Right lobe of liver (tissue), 6 donors: ENCODE measurements around the gene CCR9. TPM values are rescaled to one million over a fixed set of nuclear protein-coding genes. Genes with fewer than 3 reads are reported as not detected.
"Not testable (repeated sequence)": the region's sequence is repeated elsewhere in the genome, so short reads cannot be mapped to it uniquely, and the experiment has no call there.

Source experiments
- ATAC-seq, 4 donors: fragments of 200-7000 bp; cut with Tn5 transposase; one replicate each; pipeline ENCODE4 v1.9.1; 2020; ENCODE audit warnings: mild to moderate bottlenecking in 4 of 4, moderate library complexity in 4 of 4
- DNase-seq, 3 donors: peaks; one replicate each; pipeline ENCODE4 v3.0.0-alpha.2; 2020
- H3K27ac ChIP-seq, 3 donors: fragments of 200-600 bp; one replicate each; pipeline ENCODE4 v1.8.0; 2022
- H3K27me3 ChIP-seq, 2 donors: fragments of 200-600 bp; one replicate each; pipeline ENCODE4 v1.8.0; 2022
- H3K36me3 ChIP-seq, 4 donors: fragments of 200-600 bp; sonication (generic) in 1 of 4; one replicate each; pipeline versions ENCODE4 v1.5.1 to v1.8.0; 2017 to 2022; ENCODE audit warnings: control low read depth in 1 of 4
- H3K4me1 ChIP-seq, 4 donors: fragments of 200-600 bp; sonication (generic) in 1 of 4; one replicate each; pipeline versions ENCODE4 v1.5.1 to v1.8.0; 2017 to 2022; ENCODE audit warnings: control low read depth in 1 of 4
- H3K4me3 ChIP-seq, 3 donors: fragments of 200-600 bp; one replicate each; pipeline ENCODE4 v1.8.0; 2022
- H3K9me3 ChIP-seq, 4 donors: fragments of 200-600 bp; sonication (generic) in 1 of 4; one replicate each; pipeline versions ENCODE4 v1.5.1 to v1.8.0; 2017 to 2022; ENCODE audit warnings: control low read depth in 1 of 4
- POLR2A ChIP-seq: fragments of 450-650 bp; IDR thresholded peaks from one replicate; pipeline ENCODE4 v1.6.1; 2017; ENCODE audit warnings: antibody characterized with exemption, mild to moderate bottlenecking
- whole genome bisulfite sequencing: methylation state at CpG from one replicate; pipeline ENCODE4 v1.1.6; 2018; ENCODE audit warnings: low coverage, low lambda C conversion rate; ENCODE audit not compliant: insufficient coverage; ENCODE audit errors: missing lambda C conversion rate; 5-methylcytosine and 5-hydroxymethylcytosine counted together
- intact Hi-C, 2 donors: fragments of 100-400 bp; cut with DNase I; formaldehyde crosslinking; loops; one replicate each; pipeline versions ENCODE4 v1.11.2 to v1.14.1; 2022
- total RNA-seq, 6 experiments: library from RNA; depleted of rRNA in 2 of 6; stranded (reverse); fragments of >200 nt in 2 of 6; fragmentation: NEBNext Ultra II Directional in 3 of 6; extraction: Animal tissue kit (Norgen Biotek cat#: 25700) in 3 of 6; gene quantifications; one replicate each; pipeline versions ENCODE4 v1.1.0 to v1.2.4, GENCODE V29; 2016 to 2023
- TF ChIP-seq, protein P1 (sequence below), 4 donors: fragments of 200-600 bp in 3 of 4; fragments of 450-650 bp in 1 of 4; IDR thresholded peaks; one replicate each; pipeline versions ENCODE4 v1.5.1 to v1.8.0; 2016 to 2022; ENCODE audit warnings: antibody characterized with exemption in 4 of 4, mild to moderate bottlenecking in 2 of 4
- donor health status: DM: no; HTN: yes; CAD: no.
- donor health status: DM: no; HTN: no; CAD: no.
- donor health status: DM: no; HTN: no; CAD: no.
- donor health status: DM: no; HTN: yes; CAD: no.
- donor health status: DM: no; HTN: yes; CAD: no.

The CCR9 gene
- total RNA-seq, 6 experiments from 2014 or later: 0.07 to 0.09 (median 0.07) TPM; not detected in 3

DNA sequence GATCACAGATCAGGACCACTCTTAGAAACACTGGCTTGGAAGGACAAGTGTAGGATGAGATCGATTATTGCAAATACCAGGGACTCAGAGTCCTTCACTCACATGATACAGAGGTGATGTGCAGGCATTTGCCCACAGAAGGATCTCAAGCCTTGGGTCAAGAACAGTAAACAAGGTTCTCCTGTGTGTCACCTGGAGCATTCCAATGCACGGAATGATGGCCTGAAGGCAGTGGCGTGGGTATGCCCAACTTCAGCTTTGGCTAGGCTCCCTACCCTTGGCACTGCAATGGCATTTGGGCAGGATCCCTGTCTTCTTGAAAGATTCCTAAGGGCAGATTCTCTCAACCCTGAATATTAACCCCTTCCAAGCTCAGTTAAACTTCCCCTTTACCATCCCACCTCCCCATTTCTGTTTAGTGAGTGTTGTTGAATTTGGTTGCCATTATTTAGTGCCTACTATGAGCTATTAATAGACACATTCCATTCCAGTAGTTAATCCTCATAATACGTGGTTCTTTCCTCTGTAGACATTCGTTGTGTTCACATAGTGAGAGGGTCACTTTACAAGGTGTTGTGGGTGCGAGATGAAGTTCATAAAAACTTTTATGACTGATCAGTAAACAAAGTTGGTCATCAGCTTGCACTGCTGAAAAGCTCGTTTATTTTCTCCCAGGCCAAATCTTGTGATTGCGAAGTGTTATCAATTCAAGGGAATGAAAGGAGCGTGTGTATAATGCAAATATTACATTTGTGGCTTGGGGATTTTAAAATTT lies 43.3 kb upstream of the CCR9 start:
- H3K36me3 ChIP-seq: no peaks in the 10 kb centered on the region
- H3K27ac ChIP-seq: no peak overlapping the region
- no peak for TF ChIP-seq POLR2A
- TF ChIP-seq, protein P1, sequence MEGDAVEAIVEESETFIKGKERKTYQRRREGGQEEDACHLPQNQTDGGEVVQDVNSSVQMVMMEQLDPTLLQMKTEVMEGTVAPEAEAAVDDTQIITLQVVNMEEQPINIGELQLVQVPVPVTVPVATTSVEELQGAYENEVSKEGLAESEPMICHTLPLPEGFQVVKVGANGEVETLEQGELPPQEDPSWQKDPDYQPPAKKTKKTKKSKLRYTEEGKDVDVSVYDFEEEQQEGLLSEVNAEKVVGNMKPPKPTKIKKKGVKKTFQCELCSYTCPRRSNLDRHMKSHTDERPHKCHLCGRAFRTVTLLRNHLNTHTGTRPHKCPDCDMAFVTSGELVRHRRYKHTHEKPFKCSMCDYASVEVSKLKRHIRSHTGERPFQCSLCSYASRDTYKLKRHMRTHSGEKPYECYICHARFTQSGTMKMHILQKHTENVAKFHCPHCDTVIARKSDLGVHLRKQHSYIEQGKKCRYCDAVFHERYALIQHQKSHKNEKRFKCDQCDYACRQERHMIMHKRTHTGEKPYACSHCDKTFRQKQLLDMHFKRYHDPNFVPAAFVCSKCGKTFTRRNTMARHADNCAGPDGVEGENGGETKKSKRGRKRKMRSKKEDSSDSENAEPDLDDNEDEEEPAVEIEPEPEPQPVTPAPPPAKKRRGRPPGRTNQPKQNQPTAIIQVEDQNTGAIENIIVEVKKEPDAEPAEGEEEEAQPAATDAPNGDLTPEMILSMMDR (IDR thresholded peaks at IDR 0.05): no peak
- DNase-seq (no peak), ATAC-seq (no peak)
- intact Hi-C loops: no loop called here
- H3K4me1 ChIP-seq: peaks cover 0 to 19% (median 4%) of the 10 kb centered on the region in 4 donors
- H3K27me3 ChIP-seq: no peaks in the 10 kb centered on the region
- WGBS: 84% methylated on average over 9 of the region's 9 CpGs
- H3K9me3 ChIP-seq: no peaks in the 10 kb centered on the region
- no peak overlapping the region for H3K4me3 ChIP-seq

DNA sequence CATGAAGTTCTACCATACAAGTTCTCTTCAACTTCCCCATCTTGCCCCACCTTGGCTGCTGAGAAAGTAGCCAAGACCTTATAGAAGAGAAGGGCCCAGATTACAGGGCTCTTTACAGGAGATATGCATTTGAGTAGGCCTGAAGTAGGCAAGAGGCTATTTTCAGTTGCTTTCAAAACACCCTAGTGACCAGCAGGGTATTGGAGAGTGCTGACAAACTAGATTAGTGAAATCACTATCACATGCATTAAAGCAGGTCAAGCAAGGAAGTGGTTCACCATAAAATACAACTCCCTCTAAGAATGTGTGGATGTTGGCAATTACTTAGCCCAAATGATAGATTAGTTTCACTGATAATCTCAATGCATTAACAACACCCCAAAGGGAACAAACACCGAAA lies 41.7 kb upstream of the CCR9 start:
- intact Hi-C loops: no loop called here
- Histone ChIP-seq H3K27ac (no peak overlapping the region), H3K4me3 (no peak overlapping the region), H3K9me3 (no peaks in the 10 kb centered on the region), H3K4me1 (peaks cover 0 to 16% (median 0%) of the 10 kb centered on the region in 4 donors), H3K36me3 (no peaks in the 10 kb centered on the region), H3K27me3 (no peaks in the 10 kb centered on the region)
- WGBS: 73% methylated on average over 1 of the region's 1 CpG
- TF ChIP-seq, protein P1 (IDR thresholded peaks at IDR 0.05): no peak
- TF ChIP-seq POLR2A: no peak
- DNase-seq (no peak), ATAC-seq (no peak)

DNA sequence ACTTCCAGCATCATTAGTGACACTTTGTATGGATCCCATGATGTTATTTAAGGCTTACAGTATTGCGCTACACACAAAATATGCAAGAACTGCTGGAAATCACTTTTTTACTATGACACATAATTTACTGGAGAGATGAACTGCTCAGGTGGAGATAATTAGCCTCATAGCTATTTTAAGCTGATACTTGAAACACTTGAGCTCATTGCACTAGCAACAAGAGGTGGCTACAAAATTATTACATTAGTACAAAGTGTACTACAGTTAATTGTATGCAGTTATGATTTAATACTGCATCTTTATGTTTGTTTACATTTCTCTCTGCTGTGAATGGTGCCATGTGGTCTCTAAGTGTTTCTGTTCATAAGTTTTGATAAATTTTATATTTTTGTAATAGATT lies 38.0 kb upstream of the CCR9 start:
- Histone ChIP-seq H3K9me3 (no peaks in the 10 kb centered on the region), H3K4me1 (no peaks in the 10 kb centered on the region), H3K27me3 (no peaks in the 10 kb centered on the region), H3K36me3 (no peaks in the 10 kb centered on the region), H3K4me3 (no peak overlapping the region), H3K27ac (no peak overlapping the region)
- TF ChIP-seq, protein P1 (IDR thresholded peaks at IDR 0.05): no peak
- no peak for TF ChIP-seq POLR2A
- ATAC-seq: no peak
- no peak for DNase-seq
- WGBS: 100% methylated on average over 1 of the region's 1 CpG
- intact Hi-C loops: no loop called here

DNA sequence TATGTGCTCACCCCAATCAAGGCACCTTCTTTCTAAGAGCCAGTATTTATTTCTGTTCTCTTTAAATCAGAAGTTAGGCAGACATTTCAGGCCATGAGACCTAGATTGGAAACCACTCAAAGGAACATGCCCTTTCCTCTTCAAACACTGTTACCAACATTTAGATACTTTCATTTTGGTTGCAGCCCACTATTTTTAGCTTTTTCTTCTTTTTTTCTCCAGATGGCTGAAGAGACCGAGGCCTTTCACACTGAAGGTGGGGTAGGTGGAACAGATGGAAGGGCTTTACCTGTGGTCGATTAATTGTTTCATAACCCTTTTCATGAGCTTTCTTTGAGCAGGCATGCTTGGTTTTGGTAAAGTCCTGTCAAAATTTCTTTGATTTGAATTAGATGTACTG lies 33.5 kb upstream of the CCR9 start:
- Histone ChIP-seq H3K9me3 (no peaks in the 10 kb centered on the region), H3K27ac (no peak overlapping the region), H3K36me3 (no peaks in the 10 kb centered on the region), H3K4me1 (no peaks in the 10 kb centered on the region), H3K27me3 (no peaks in the 10 kb centered on the region), H3K4me3 (no peak overlapping the region)
- 53% methylated on average over 2 of the region's 2 CpGs for WGBS
- ATAC-seq: no peak
- TF ChIP-seq POLR2A: no peak
- TF ChIP-seq, protein P1 (IDR thresholded peaks at IDR 0.05): no peak
- no peak for DNase-seq
- intact Hi-C loops: no loop called here

DNA sequence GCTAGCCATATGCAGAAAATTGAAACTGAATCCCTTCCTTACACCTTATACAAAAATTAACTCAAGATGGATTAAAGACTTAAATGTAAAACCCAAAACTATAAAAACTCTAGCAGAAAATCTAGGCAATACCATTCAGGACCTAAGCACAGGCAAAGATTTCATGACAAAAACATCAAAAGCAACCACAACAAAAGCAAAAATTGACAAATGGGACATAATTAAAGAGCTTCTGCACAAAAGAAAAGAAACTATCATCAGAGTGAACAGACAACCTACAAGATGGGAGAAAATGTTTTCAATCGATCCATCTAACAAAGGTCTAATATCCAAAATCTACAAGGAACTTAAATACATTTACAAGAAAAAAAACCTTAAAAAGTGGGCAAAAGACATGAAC lies 30.0 kb upstream of the CCR9 start:
- H3K4me1 ChIP-seq: peaks cover 0 to 28% (median 13%) of the 10 kb centered on the region in 4 donors
- 83% methylated on average over 1 of the region's 1 CpG for WGBS
- H3K27me3 ChIP-seq, DNase-seq, H3K27ac ChIP-seq, intact Hi-C loops, H3K36me3 ChIP-seq, ATAC-seq, H3K9me3 ChIP-seq, H3K4me3 ChIP-seq: not testable (repeated sequence)

DNA sequence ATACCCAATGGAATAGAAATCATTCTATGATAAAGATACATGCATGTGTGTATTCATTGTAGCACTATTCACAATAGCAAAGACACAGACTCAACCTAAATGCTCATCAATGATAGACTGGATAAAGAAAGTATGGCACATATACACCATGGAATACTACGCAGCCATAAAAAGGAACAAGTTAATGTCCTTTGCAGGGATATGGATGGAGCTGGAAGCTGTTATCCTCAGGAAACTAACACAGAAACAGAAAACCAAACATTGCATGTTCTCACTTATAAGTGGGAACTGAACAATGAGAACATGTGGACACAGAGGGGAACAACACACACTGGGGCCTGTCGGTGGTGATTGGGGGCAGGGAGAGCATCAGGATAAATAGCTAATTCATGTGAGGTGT lies 29.3 kb upstream of the CCR9 start:
- H3K36me3 ChIP-seq, H3K4me3 ChIP-seq, DNase-seq, H3K27me3 ChIP-seq, ATAC-seq, intact Hi-C loops, H3K9me3 ChIP-seq, H3K27ac ChIP-seq: not testable (repeated sequence)
- 83% methylated on average over 2 of the region's 2 CpGs for WGBS
- peaks cover 0 to 35% (median 13%) of the 10 kb centered on the region in 4 donors for H3K4me1 ChIP-seq
